HEK293 (cell line): ENCODE data around the gene KBTBD3.

Experiments used
- BCL11B ChIP-seq: fragments of 450-650 bp; formaldehyde crosslinking; IDR thresholded peaks from 2 replicates; pipeline ENCODE4 v1.5.1; 2016; ENCODE audit warnings: low read depth, missing biosample characterization, missing genetic modification characterization
- KLF10 ChIP-seq: fragments of 450-650 bp; IDR thresholded peaks from 2 replicates; pipeline ENCODE4 v1.5.1; 2018; ENCODE audit warnings: missing biosample characterization, mild to moderate bottlenecking, missing genetic modification characterization
- KLF7 ChIP-seq: fragments of 450-650 bp; formaldehyde crosslinking; IDR thresholded peaks from 2 replicates; pipeline ENCODE4 v1.5.1; 2016; ENCODE audit warnings: missing biosample characterization, missing genetic modification characterization, borderline replicate concordance
- MEIS1 ChIP-seq: sonication (generic); formaldehyde crosslinking; IDR thresholded peaks from 2 replicates; pipeline ENCODE4 v1.8.1; 2022; ENCODE audit warnings: missing genetic modification reagents, mild to moderate bottlenecking, borderline replicate concordance
- SCRT2 ChIP-seq: fragments of 450-650 bp; formaldehyde crosslinking; IDR thresholded peaks from 2 replicates; pipeline ENCODE4 v1.5.1; 2016; ENCODE audit warnings: missing biosample characterization, missing genetic modification characterization
- SP2 ChIP-seq: fragments of 450-650 bp; formaldehyde crosslinking; IDR thresholded peaks from 2 replicates; pipeline ENCODE4 v1.5.1; 2016; ENCODE audit warnings: missing biosample characterization, missing genetic modification characterization
- SP3 ChIP-seq: fragments of 450-650 bp; formaldehyde crosslinking; IDR thresholded peaks from 2 replicates; pipeline ENCODE4 v1.5.1; 2016; ENCODE audit warnings: missing biosample characterization, missing genetic modification characterization
- ZBTB7A ChIP-seq: fragments of 450-650 bp; formaldehyde crosslinking; IDR thresholded peaks from 2 replicates; pipeline ENCODE4 v1.5.1; 2016; ENCODE audit warnings: low read depth, missing biosample characterization, missing genetic modification characterization
- ZNF24 ChIP-seq: fragments of 450-650 bp; formaldehyde crosslinking; IDR thresholded peaks from 2 replicates; pipeline ENCODE4 v1.5.1; 2016; ENCODE audit warnings: missing biosample characterization, missing genetic modification characterization
- ZNF324 ChIP-seq: fragments of 450-650 bp; formaldehyde crosslinking; IDR thresholded peaks from 2 replicates; pipeline ENCODE4 v1.5.1; 2016; ENCODE audit warnings: missing biosample characterization, missing genetic modification characterization
- ZNF555 ChIP-seq: fragments of 450-650 bp; formaldehyde crosslinking; conservative IDR thresholded peaks from 2 replicates; pipeline ENCODE4 v1.5.1; 2017; ENCODE audit warnings: missing biosample characterization, mild to moderate bottlenecking, missing genetic modification characterization, inconsistent platforms
- ZNF621 ChIP-seq: fragments of 450-650 bp; formaldehyde crosslinking; IDR thresholded peaks from 2 replicates; pipeline ENCODE4 v1.5.1; 2017; ENCODE audit warnings: missing biosample characterization, missing genetic modification characterization
- TF ChIP-seq, protein P1 (sequence below): fragments of 450-650 bp; formaldehyde crosslinking; IDR thresholded peaks from 2 replicates; pipeline ENCODE4 v1.5.1; 2017; ENCODE audit warnings: missing biosample characterization, missing genetic modification characterization
- TF ChIP-seq, protein P2 (sequence below): fragments of 450-650 bp; formaldehyde crosslinking; IDR thresholded peaks from 2 replicates; pipeline ENCODE4 v1.5.1; 2016; ENCODE audit warnings: missing biosample characterization, missing genetic modification characterization, low read depth
- TF ChIP-seq, protein P3 (sequence below): fragments of 450-650 bp; formaldehyde crosslinking; conservative IDR thresholded peaks from 2 replicates; pipeline ENCODE4 v1.5.1; 2016; ENCODE audit warnings: low read depth, missing biosample characterization, missing genetic modification characterization
- TF ChIP-seq, protein P4 (sequence below): fragments of 450-650 bp; IDR thresholded peaks from 2 replicates; pipeline ENCODE4 v1.5.1; 2018; ENCODE audit warnings: missing biosample characterization, missing genetic modification characterization
- TF ChIP-seq, protein P5 (sequence below): fragments of 450-650 bp; formaldehyde crosslinking; IDR thresholded peaks from 2 replicates; pipeline ENCODE4 v1.5.1; 2017; ENCODE audit warnings: missing biosample characterization, missing genetic modification characterization
- TF ChIP-seq, protein P6 (sequence below): fragments of 450-650 bp; formaldehyde crosslinking; IDR thresholded peaks from 2 replicates; pipeline ENCODE4 v1.5.1; 2016; ENCODE audit warnings: missing biosample characterization, missing genetic modification characterization
- TF ChIP-seq, protein P7 (sequence below): fragments of 450-650 bp; formaldehyde crosslinking; IDR thresholded peaks from 2 replicates; pipeline ENCODE4 v1.5.1; 2016; ENCODE audit warnings: missing biosample characterization, missing genetic modification characterization

Gene KBTBD3

DNA sequence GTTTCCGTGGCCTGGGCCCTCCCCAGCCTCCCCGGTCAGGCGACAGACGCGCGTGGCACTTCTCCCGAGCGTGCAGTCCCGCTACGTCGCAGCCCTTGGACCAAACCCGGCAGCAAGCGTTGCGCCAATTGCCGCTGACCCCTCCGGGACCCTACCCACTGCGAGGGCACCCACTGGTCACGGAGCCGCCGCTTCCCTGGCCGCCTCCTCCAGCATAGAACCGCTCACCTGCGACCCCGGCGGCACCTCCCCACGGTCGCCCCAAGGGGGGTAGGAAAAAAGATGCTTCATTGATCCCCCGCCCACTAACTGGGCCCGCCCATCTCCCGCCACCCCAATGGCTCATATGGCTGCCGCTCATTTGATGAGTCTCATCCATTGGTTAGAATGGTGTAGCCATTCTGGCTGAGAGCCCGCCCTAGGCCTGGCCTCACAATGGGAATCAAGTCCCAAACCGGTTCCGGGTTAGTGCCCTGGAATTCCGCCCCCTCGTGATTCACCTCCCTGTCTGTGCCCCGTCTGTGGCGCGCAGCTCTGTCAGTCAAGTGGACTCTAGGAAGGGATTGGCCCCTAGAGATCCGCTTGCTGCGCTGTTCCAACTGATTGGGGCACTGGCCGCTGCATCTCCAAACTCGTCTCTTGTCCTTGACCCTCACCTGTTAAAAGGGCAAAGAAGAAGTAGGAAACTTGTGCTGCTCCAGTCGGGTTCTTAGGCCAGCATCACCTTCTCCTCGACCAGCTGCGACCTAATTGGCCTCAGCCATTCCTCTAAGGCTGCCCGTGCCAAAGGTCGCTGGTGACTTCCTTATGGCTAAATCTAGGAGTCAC lies 55.0 kb downstream of the KBTBD3 start, which contains the start of gene MSANTD4 (continued):
- TF ChIP-seq MEIS1 (CRISPR knock-in tag) (no peak), SCRT2 (peak; percentile 83; the same call in 1 of the 2 replicates), ZNF324 (tag by site-specific recombination) (no peak), SP2 (tag by site-specific recombination) (peak; percentile 95), ZBTB7A (no peak), ZNF621 (no peak), ZNF555 (tag by site-specific recombination) (no peak), KLF10 (tag by site-specific recombination) (no peak), ZNF24 (tag by site-specific recombination) (no peak), BCL11B (peak; percentile 37; the same call in 1 of the 2 replicates), SP3 (peak; percentile 94), KLF7 (no peak)
- TF ChIP-seq, protein P1, sequence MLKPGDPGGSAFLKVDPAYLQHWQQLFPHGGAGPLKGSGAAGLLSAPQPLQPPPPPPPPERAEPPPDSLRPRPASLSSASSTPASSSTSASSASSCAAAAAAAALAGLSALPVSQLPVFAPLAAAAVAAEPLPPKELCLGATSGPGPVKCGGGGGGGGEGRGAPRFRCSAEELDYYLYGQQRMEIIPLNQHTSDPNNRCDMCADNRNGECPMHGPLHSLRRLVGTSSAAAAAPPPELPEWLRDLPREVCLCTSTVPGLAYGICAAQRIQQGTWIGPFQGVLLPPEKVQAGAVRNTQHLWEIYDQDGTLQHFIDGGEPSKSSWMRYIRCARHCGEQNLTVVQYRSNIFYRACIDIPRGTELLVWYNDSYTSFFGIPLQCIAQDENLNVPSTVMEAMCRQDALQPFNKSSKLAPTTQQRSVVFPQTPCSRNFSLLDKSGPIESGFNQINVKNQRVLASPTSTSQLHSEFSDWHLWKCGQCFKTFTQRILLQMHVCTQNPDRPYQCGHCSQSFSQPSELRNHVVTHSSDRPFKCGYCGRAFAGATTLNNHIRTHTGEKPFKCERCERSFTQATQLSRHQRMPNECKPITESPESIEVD: no peak
- TF ChIP-seq, protein P2, sequence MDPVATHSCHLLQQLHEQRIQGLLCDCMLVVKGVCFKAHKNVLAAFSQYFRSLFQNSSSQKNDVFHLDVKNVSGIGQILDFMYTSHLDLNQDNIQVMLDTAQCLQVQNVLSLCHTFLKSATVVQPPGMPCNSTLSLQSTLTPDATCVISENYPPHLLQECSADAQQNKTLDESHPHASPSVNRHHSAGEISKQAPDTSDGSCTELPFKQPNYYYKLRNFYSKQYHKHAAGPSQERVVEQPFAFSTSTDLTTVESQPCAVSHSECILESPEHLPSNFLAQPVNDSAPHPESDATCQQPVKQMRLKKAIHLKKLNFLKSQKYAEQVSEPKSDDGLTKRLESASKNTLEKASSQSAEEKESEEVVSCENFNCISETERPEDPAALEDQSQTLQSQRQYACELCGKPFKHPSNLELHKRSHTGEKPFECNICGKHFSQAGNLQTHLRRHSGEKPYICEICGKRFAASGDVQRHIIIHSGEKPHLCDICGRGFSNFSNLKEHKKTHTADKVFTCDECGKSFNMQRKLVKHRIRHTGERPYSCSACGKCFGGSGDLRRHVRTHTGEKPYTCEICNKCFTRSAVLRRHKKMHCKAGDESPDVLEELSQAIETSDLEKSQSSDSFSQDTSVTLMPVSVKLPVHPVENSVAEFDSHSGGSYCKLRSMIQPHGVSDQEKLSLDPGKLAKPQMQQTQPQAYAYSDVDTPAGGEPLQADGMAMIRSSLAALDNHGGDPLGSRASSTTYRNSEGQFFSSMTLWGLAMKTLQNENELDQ: no peak
- TF ChIP-seq, protein P3, sequence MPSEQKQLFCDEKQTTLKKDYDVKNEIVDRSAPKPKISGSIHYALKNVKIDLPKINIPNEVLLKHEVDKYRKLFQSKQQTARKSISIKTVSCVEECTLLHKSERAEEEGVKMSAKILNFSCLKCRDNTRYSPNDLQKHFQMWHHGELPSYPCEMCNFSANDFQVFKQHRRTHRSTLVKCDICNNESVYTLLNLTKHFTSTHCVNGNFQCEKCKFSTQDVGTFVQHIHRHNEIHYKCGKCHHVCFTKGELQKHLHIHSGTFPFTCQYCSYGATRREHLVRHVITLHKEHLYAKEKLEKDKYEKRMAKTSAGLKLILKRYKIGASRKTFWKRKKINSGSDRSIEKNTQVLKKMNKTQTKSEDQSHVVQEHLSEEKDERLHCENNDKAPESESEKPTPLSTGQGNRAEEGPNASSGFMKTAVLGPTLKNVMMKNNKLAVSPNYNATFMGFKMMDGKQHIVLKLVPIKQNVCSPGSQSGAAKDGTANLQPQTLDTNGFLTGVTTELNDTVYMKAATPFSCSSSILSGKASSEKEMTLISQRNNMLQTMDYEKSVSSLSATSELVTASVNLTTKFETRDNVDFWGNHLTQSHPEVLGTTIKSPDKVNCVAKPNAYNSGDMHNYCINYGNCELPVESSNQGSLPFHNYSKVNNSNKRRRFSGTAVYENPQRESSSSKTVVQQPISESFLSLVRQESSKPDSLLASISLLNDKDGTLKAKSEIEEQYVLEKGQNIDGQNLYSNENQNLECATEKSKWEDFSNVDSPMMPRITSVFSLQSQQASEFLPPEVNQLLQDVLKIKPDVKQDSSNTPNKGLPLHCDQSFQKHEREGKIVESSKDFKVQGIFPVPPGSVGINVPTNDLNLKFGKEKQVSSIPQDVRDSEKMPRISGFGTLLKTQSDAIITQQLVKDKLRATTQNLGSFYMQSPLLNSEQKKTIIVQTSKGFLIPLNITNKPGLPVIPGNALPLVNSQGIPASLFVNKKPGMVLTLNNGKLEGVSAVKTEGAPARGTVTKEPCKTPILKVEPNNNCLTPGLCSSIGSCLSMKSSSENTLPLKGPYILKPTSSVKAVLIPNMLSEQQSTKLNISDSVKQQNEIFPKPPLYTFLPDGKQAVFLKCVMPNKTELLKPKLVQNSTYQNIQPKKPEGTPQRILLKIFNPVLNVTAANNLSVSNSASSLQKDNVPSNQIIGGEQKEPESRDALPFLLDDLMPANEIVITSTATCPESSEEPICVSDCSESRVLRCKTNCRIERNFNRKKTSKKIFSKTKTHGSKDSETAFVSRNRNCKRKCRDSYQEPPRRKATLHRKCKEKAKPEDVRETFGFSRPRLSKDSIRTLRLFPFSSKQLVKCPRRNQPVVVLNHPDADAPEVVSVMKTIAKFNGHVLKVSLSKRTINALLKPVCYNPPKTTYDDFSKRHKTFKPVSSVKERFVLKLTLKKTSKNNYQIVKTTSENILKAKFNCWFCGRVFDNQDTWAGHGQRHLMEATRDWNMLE (tag by site-specific recombination): peak; percentile 99
- TF ChIP-seq, protein P4, sequence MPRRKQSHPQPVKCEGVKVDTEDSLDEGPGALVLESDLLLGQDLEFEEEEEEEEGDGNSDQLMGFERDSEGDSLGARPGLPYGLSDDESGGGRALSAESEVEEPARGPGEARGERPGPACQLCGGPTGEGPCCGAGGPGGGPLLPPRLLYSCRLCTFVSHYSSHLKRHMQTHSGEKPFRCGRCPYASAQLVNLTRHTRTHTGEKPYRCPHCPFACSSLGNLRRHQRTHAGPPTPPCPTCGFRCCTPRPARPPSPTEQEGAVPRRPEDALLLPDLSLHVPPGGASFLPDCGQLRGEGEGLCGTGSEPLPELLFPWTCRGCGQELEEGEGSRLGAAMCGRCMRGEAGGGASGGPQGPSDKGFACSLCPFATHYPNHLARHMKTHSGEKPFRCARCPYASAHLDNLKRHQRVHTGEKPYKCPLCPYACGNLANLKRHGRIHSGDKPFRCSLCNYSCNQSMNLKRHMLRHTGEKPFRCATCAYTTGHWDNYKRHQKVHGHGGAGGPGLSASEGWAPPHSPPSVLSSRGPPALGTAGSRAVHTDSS (tag by site-specific recombination): no peak
- TF ChIP-seq, protein P5, sequence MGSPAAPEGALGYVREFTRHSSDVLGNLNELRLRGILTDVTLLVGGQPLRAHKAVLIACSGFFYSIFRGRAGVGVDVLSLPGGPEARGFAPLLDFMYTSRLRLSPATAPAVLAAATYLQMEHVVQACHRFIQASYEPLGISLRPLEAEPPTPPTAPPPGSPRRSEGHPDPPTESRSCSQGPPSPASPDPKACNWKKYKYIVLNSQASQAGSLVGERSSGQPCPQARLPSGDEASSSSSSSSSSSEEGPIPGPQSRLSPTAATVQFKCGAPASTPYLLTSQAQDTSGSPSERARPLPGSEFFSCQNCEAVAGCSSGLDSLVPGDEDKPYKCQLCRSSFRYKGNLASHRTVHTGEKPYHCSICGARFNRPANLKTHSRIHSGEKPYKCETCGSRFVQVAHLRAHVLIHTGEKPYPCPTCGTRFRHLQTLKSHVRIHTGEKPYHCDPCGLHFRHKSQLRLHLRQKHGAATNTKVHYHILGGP: no peak
- TF ChIP-seq, protein P6, sequence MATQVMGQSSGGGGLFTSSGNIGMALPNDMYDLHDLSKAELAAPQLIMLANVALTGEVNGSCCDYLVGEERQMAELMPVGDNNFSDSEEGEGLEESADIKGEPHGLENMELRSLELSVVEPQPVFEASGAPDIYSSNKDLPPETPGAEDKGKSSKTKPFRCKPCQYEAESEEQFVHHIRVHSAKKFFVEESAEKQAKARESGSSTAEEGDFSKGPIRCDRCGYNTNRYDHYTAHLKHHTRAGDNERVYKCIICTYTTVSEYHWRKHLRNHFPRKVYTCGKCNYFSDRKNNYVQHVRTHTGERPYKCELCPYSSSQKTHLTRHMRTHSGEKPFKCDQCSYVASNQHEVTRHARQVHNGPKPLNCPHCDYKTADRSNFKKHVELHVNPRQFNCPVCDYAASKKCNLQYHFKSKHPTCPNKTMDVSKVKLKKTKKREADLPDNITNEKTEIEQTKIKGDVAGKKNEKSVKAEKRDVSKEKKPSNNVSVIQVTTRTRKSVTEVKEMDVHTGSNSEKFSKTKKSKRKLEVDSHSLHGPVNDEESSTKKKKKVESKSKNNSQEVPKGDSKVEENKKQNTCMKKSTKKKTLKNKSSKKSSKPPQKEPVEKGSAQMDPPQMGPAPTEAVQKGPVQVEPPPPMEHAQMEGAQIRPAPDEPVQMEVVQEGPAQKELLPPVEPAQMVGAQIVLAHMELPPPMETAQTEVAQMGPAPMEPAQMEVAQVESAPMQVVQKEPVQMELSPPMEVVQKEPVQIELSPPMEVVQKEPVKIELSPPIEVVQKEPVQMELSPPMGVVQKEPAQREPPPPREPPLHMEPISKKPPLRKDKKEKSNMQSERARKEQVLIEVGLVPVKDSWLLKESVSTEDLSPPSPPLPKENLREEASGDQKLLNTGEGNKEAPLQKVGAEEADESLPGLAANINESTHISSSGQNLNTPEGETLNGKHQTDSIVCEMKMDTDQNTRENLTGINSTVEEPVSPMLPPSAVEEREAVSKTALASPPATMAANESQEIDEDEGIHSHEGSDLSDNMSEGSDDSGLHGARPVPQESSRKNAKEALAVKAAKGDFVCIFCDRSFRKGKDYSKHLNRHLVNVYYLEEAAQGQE (tag by site-specific recombination): no peak
- TF ChIP-seq, protein P7, sequence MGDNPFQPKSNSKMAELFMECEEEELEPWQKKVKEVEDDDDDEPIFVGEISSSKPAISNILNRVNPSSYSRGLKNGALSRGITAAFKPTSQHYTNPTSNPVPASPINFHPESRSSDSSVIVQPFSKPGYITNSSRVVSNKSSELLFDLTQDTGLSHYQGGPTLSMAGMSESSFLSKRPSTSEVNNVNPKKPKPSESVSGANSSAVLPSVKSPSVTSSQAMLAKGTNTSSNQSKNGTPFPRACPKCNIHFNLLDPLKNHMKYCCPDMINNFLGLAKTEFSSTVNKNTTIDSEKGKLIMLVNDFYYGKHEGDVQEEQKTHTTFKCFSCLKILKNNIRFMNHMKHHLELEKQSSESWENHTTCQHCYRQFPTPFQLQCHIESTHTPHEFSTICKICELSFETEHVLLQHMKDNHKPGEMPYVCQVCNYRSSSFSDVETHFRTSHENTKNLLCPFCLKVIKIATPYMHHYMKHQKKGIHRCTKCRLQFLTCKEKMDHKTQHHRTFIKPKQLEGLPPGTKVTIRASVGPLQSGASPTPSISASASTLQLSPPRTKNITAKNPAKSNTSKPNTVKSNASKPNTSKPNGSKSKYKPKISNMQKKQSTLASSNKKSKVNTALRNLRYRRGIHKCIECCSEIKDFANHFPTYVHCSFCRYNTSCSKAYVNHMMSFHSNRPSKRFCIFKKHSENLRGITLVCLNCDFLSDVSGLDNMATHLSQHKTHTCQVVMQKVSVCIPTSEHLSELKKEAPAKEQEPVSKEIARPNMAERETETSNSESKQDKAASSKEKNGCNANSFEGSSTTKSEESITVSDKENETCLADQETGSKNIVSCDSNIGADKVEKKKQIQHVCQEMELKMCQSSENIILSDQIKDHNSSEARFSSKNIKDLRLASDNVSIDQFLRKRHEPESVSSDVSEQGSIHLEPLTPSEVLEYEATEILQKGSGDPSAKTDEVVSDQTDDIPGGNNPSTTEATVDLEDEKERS (tag by site-specific recombination): no peak
